HEK293 (cell line): ENCODE measurements around the gene DNAJC7.

Source experiments
- CTCF ChIA-PET: fragments of 350-600 bp; formaldehyde crosslinking; extraction: SDS; loops from one replicate; lab custom pipeline; 2021; ENCODE audit warnings: antibody characterized with exemption; lab: Yijun Ruan, JAX
- POLR2A ChIA-PET: fragments of 300-600 bp; formaldehyde crosslinking; extraction: SDS; loops from one replicate; lab custom pipeline; 2020; ENCODE audit warnings: antibody characterized with exemption, inconsistent platforms; lab: Yijun Ruan, JAX
- H3K27ac ChIP-seq: fragments of 200-500 bp; sonication (Bioruptor generic); 2 replicates; pipeline ENCODE4 v1.5.1; 2014; ENCODE audit warnings: low read depth, low read length, control low read depth, inconsistent platforms; ENCODE audit errors: extremely low read depth
- H3K36me3 ChIP-seq, 2 experiments: fragments of 200-500 bp in 1 of 2; sonication (Bioruptor generic) in 1 of 2; 1 replicate in 1 of 2; 2 replicates in 1 of 2; pipeline ENCODE4 v1.5.1; 2014 to 2017; ENCODE audit warnings: inconsistent platforms in 2 of 2, low read length in 2 of 2; ENCODE audit not compliant: control insufficient read depth in 2 of 2, insufficient read depth in 1 of 2
- H3K4me1 ChIP-seq: fragments of 200-500 bp; sonication (Bioruptor generic); 2 replicates; pipeline ENCODE4 v1.5.1; 2014; ENCODE audit warnings: mild to moderate bottlenecking, low read length, inconsistent platforms; ENCODE audit not compliant: control insufficient read depth, insufficient read depth
- H3K4me3 ChIP-seq: 2 replicates; pipeline ENCODE4 v1.5.1; 2011; ENCODE audit warnings: low read depth, mild to moderate bottlenecking, control low read depth, low read length, moderate library complexity
- H3K9me3 ChIP-seq: fragments of 200-500 bp; sonication (Bioruptor generic); 2 replicates; pipeline ENCODE4 v1.5.1; 2014; ENCODE audit warnings: low read depth, low read length, inconsistent platforms; ENCODE audit not compliant: control insufficient read depth, insufficient read depth
- BCL11A ChIP-seq: fragments of 450-650 bp; formaldehyde crosslinking; IDR thresholded peaks from 2 replicates; pipeline ENCODE4 v1.5.1; 2016; ENCODE audit warnings: low read depth, missing biosample characterization, missing genetic modification characterization
- GLIS1 ChIP-seq: fragments of 450-650 bp; formaldehyde crosslinking; IDR thresholded peaks from 2 replicates; pipeline ENCODE4 v1.5.1; 2016; ENCODE audit warnings: missing biosample characterization, missing genetic modification characterization
- GLIS2 ChIP-seq: fragments of 450-650 bp; formaldehyde crosslinking; IDR thresholded peaks from 2 replicates; pipeline ENCODE4 v1.5.1; 2016; ENCODE audit warnings: missing biosample characterization, missing genetic modification characterization
- IKZF3 ChIP-seq: fragments of 450-650 bp; IDR thresholded peaks from 2 replicates; pipeline ENCODE4 v1.5.0; 2018; ENCODE audit warnings: missing biosample characterization, mild to moderate bottlenecking, missing genetic modification characterization, moderate library complexity
- PRDM1 ChIP-seq: fragments of 450-650 bp; formaldehyde crosslinking; IDR thresholded peaks from 2 replicates; pipeline ENCODE4; 2016; ENCODE audit warnings: missing biosample characterization, missing genetic modification characterization
- SCRT1 ChIP-seq: fragments of 450-650 bp; formaldehyde crosslinking; IDR thresholded peaks from 2 replicates; pipeline ENCODE4 v1.5.1; 2016; ENCODE audit warnings: missing biosample characterization, missing genetic modification characterization, borderline replicate concordance
- SP3 ChIP-seq: fragments of 450-650 bp; formaldehyde crosslinking; IDR thresholded peaks from 2 replicates; pipeline ENCODE4 v1.5.1; 2016; ENCODE audit warnings: missing biosample characterization, missing genetic modification characterization
- WT1 ChIP-seq: fragments of 450-650 bp; formaldehyde crosslinking; IDR thresholded peaks from 2 replicates; pipeline ENCODE4 v1.5.1; 2016; ENCODE audit warnings: missing biosample characterization, missing genetic modification characterization
- YY2 ChIP-seq: fragments of 450-650 bp; formaldehyde crosslinking; IDR thresholded peaks from 2 replicates; pipeline ENCODE4 v1.5.1; 2016; ENCODE audit warnings: missing biosample characterization, missing genetic modification characterization
- ZBTB7A ChIP-seq: fragments of 450-650 bp; formaldehyde crosslinking; IDR thresholded peaks from 2 replicates; pipeline ENCODE4 v1.5.1; 2016; ENCODE audit warnings: low read depth, missing biosample characterization, missing genetic modification characterization
- ZFHX2 ChIP-seq: fragments of 450-650 bp; formaldehyde crosslinking; conservative IDR thresholded peaks from 2 replicates; pipeline ENCODE4 v1.5.1; 2016; ENCODE audit warnings: missing biosample characterization, missing genetic modification characterization
- ZIC2 ChIP-seq: fragments of 450-650 bp; formaldehyde crosslinking; IDR thresholded peaks from 2 replicates; pipeline ENCODE4 v1.5.1; 2016; ENCODE audit warnings: missing biosample characterization, missing genetic modification characterization
- ZNF140 ChIP-seq: fragments of 450-650 bp; formaldehyde crosslinking; IDR thresholded peaks from 2 replicates; pipeline ENCODE4 v1.5.1; 2016; ENCODE audit warnings: missing biosample characterization, missing genetic modification characterization
- ZNF2 ChIP-seq: fragments of 450-650 bp; formaldehyde crosslinking; IDR thresholded peaks from 2 replicates; pipeline ENCODE4 v1.5.1; 2016; ENCODE audit warnings: missing biosample characterization, missing genetic modification characterization
- ZNF366 ChIP-seq: fragments of 450-650 bp; formaldehyde crosslinking; conservative IDR thresholded peaks from 2 replicates; pipeline ENCODE4 v1.5.1; 2016; ENCODE audit warnings: missing biosample characterization, missing genetic modification characterization
- ZNF501 ChIP-seq: fragments of 450-650 bp; formaldehyde crosslinking; IDR thresholded peaks from 2 replicates; pipeline ENCODE4 v1.5.1; 2016; ENCODE audit warnings: missing biosample characterization, missing genetic modification characterization
- ZNF529 ChIP-seq: fragments of 450-650 bp; formaldehyde crosslinking; IDR thresholded peaks from 2 replicates; pipeline ENCODE4 v1.5.1; 2017; ENCODE audit warnings: missing genetic modification characterization, missing biosample characterization; ENCODE audit not compliant: insufficient replicate concordance
- ZNF600 ChIP-seq: fragments of 450-650 bp; formaldehyde crosslinking; IDR thresholded peaks from 2 replicates; pipeline ENCODE4 v1.5.1; 2016; ENCODE audit warnings: missing biosample characterization, missing genetic modification characterization
- TF ChIP-seq, protein P1 (sequence below): fragments of 450-650 bp; formaldehyde crosslinking; IDR thresholded peaks from 2 replicates; pipeline ENCODE4 v1.5.1; 2016; ENCODE audit warnings: missing biosample characterization, missing genetic modification characterization
- TF ChIP-seq, protein P2 (sequence below): fragments of 450-650 bp; formaldehyde crosslinking; conservative IDR thresholded peaks from 2 replicates; pipeline ENCODE4 v1.5.1; 2016; ENCODE audit warnings: low read depth, missing biosample characterization, missing genetic modification characterization
- TF ChIP-seq, protein P3 (sequence below): fragments of 450-650 bp; formaldehyde crosslinking; IDR thresholded peaks from 2 replicates; pipeline ENCODE4 v1.5.1; 2016; ENCODE audit warnings: missing biosample characterization, missing genetic modification characterization
- TF ChIP-seq, protein P4 (sequence below): fragments of 450-650 bp; formaldehyde crosslinking; IDR thresholded peaks from 2 replicates; pipeline ENCODE4 v1.5.1; 2016; ENCODE audit warnings: missing biosample characterization, missing genetic modification characterization
- TF ChIP-seq, protein P5 (sequence below): fragments of 450-650 bp; formaldehyde crosslinking; IDR thresholded peaks from 2 replicates; pipeline ENCODE4 v1.5.1; 2016; ENCODE audit warnings: missing biosample characterization, missing genetic modification characterization

Gene DNAJC7

DNA sequence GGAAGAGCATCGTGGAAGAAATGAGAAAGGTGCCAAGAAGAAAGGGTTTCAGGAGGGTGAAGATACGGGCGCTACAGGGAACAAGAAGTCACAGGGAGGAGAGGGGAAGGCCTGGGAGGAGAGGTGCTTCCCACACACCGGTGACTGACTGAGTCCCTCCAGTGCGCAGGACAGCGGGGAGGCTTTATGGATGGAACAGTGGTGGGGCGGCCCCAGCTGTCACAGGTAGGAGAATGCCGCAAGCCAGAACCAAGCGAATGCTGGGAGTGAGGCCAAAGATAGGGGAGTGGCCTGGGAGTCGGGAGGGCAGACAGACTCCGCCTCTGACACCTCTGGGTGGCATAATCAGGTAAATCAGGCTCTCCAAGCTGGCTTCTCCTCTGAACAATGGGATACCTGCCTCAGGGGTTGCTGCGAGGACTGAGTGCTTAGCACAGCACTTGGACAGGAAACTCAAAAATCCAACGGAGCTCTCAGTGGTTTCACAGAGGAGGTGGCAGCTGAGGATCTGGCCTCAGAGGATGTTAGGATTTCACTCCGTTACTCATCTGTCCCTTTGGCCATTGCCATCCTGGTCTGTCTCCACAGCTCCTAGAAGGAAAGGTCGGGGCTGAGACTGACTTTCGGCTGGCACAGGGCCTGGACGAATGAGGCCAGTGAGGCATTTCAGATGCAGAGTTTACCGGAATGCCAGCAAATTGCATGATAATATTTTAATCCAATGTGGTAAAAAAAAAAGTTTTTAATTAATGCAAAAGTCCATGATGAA, 51.4 kb downstream of the DNAJC7 start:
- Histone ChIP-seq H3K27ac (peak overlapping the region; percentile 89), H3K9me3 (no peaks in the 10 kb centered on the region), H3K4me3 (peak overlapping the region; percentile 76), H3K4me1 (0 out of 2 replicates have a peak, but pooled peaks cover 4% of the 10 kb centered on the region), H3K36me3 (peaks cover 19 to 30% of the 10 kb centered on the region in 2 experiments)
- ChIA-PET POLR2A (interaction anchor here (0.6 to 3.3 kb wide), 23 partner anchors 9 to 354 kb away, joined by 3 to 48 read pairs (median 4); partner anchors contain the start of genes ACLY, DNAJC7, EIF1 and KAT2A), CTCF (interaction anchor here (0.6 to 12.1 kb wide), 10 partner anchors 9 to 441 kb away, joined by 3 to 142 read pairs (median 4); partner anchors contain the start of genes DNAJC7, GAST and NKIRAS2)
- TF ChIP-seq GLIS2 (tag by site-specific recombination) = peak; percentile 51
- TF ChIP-seq, protein P1, sequence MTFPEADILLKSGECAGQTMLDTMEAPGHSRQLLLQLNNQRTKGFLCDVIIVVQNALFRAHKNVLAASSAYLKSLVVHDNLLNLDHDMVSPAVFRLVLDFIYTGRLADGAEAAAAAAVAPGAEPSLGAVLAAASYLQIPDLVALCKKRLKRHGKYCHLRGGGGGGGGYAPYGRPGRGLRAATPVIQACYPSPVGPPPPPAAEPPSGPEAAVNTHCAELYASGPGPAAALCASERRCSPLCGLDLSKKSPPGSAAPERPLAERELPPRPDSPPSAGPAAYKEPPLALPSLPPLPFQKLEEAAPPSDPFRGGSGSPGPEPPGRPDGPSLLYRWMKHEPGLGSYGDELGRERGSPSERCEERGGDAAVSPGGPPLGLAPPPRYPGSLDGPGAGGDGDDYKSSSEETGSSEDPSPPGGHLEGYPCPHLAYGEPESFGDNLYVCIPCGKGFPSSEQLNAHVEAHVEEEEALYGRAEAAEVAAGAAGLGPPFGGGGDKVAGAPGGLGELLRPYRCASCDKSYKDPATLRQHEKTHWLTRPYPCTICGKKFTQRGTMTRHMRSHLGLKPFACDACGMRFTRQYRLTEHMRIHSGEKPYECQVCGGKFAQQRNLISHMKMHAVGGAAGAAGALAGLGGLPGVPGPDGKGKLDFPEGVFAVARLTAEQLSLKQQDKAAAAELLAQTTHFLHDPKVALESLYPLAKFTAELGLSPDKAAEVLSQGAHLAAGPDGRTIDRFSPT (tag by site-specific recombination) = 0 out of 2 replicates have a peak, but pooled peaks have one; percentile 20
- TF ChIP-seq ZNF2 = 0 out of 2 replicates have a peak, but pooled peaks have one; percentile 26
- TF ChIP-seq SP3 = peak; percentile 17; the same call in 1 of the 2 replicates
- TF ChIP-seq PRDM1 (tag by site-specific recombination) = peak; percentile 67
- TF ChIP-seq SCRT1 (tag by site-specific recombination) = peak; percentile 75; the same call in 1 of the 2 replicates
- TF ChIP-seq ZNF366 (tag by site-specific recombination) = peak; percentile 1; the same call in 1 of the 2 replicates
- peak; percentile 61 for TF ChIP-seq GLIS1 (tag by site-specific recombination)
- TF ChIP-seq WT1 (tag by site-specific recombination) = peak; percentile 51
- TF ChIP-seq, protein P2, sequence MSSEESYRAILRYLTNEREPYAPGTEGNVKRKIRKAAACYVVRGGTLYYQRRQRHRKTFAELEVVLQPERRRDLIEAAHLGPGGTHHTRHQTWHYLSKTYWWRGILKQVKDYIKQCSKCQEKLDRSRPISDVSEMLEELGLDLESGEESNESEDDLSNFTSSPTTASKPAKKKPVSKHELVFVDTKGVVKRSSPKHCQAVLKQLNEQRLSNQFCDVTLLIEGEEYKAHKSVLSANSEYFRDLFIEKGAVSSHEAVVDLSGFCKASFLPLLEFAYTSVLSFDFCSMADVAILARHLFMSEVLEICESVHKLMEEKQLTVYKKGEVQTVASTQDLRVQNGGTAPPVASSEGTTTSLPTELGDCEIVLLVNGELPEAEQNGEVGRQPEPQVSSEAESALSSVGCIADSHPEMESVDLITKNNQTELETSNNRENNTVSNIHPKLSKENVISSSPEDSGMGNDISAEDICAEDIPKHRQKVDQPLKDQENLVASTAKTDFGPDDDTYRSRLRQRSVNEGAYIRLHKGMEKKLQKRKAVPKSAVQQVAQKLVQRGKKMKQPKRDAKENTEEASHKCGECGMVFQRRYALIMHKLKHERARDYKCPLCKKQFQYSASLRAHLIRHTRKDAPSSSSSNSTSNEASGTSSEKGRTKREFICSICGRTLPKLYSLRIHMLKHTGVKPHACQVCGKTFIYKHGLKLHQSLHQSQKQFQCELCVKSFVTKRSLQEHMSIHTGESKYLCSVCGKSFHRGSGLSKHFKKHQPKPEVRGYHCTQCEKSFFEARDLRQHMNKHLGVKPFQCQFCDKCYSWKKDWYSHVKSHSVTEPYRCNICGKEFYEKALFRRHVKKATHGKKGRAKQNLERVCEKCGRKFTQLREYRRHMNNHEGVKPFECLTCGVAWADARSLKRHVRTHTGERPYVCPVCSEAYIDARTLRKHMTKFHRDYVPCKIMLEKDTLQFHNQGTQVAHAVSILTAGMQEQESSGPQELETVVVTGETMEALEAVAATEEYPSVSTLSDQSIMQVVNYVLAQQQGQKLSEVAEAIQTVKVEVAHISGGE (tag by site-specific recombination) = peak; percentile 40; the same call in 1 of the 2 replicates
- TF ChIP-seq ZIC2 (tag by site-specific recombination) = peak; percentile 92
- TF ChIP-seq BCL11A = no peak
- no peak for TF ChIP-seq ZBTB7A (tag by site-specific recombination)
- TF ChIP-seq, protein P3, sequence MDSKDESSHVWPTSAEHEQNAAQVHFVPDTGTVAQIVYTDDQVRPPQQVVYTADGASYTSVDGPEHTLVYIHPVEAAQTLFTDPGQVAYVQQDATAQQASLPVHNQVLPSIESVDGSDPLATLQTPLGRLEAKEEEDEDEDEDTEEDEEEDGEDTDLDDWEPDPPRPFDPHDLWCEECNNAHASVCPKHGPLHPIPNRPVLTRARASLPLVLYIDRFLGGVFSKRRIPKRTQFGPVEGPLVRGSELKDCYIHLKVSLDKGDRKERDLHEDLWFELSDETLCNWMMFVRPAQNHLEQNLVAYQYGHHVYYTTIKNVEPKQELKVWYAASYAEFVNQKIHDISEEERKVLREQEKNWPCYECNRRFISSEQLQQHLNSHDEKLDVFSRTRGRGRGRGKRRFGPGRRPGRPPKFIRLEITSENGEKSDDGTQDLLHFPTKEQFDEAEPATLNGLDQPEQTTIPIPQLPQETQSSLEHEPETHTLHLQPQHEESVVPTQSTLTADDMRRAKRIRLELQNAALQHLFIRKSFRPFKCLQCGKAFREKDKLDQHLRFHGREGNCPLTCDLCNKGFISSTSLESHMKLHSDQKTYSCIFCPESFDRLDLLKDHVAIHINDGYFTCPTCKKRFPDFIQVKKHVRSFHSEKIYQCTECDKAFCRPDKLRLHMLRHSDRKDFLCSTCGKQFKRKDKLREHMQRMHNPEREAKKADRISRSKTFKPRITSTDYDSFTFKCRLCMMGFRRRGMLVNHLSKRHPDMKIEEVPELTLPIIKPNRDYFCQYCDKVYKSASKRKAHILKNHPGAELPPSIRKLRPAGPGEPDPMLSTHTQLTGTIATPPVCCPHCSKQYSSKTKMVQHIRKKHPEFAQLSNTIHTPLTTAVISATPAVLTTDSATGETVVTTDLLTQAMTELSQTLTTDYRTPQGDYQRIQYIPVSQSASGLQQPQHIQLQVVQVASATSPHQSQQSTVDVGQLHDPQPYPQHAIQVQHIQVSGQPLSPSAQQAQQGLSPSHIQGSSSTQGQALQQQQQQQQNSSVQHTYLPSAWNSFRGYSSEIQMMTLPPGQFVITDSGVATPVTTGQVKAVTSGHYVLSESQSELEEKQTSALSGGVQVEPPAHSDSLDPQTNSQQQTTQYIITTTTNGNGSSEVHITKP (tag by site-specific recombination) = peak; percentile 46
- TF ChIP-seq ZNF140 (tag by site-specific recombination) = no peak
- TF ChIP-seq IKZF3 (tag by site-specific recombination) = peak; percentile 11; the same call in 1 of the 2 replicates
- TF ChIP-seq ZFHX2 = peak; percentile 47
- TF ChIP-seq ZNF600 (tag by site-specific recombination) = peak; percentile 94
- TF ChIP-seq, protein P4, sequence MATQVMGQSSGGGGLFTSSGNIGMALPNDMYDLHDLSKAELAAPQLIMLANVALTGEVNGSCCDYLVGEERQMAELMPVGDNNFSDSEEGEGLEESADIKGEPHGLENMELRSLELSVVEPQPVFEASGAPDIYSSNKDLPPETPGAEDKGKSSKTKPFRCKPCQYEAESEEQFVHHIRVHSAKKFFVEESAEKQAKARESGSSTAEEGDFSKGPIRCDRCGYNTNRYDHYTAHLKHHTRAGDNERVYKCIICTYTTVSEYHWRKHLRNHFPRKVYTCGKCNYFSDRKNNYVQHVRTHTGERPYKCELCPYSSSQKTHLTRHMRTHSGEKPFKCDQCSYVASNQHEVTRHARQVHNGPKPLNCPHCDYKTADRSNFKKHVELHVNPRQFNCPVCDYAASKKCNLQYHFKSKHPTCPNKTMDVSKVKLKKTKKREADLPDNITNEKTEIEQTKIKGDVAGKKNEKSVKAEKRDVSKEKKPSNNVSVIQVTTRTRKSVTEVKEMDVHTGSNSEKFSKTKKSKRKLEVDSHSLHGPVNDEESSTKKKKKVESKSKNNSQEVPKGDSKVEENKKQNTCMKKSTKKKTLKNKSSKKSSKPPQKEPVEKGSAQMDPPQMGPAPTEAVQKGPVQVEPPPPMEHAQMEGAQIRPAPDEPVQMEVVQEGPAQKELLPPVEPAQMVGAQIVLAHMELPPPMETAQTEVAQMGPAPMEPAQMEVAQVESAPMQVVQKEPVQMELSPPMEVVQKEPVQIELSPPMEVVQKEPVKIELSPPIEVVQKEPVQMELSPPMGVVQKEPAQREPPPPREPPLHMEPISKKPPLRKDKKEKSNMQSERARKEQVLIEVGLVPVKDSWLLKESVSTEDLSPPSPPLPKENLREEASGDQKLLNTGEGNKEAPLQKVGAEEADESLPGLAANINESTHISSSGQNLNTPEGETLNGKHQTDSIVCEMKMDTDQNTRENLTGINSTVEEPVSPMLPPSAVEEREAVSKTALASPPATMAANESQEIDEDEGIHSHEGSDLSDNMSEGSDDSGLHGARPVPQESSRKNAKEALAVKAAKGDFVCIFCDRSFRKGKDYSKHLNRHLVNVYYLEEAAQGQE (tag by site-specific recombination) = 0 out of 2 replicates have a peak, but pooled peaks have one; percentile 6
- 0 out of 2 replicates have a peak, but pooled peaks have one; percentile 3 for TF ChIP-seq ZNF501 (tag by site-specific recombination)
- no peak for TF ChIP-seq ZNF529
- no peak for TF ChIP-seq YY2
- TF ChIP-seq, protein P5, sequence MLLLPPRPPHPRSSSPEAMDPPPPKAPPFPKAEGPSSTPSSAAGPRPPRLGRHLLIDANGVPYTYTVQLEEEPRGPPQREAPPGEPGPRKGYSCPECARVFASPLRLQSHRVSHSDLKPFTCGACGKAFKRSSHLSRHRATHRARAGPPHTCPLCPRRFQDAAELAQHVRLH (tag by site-specific recombination) = no peak
